ENCODE data around the gene CD9. TPM values are rescaled to one million over a fixed set of nuclear protein-coding genes. Genes with fewer than 3 reads are reported as not detected.
"Not testable (repeated sequence)": the region's sequence is repeated elsewhere in the genome, so short reads cannot be mapped to it uniquely, and the experiment has no call there.

Gene CD9
- total RNA-seq, 1 donor from 2014 or later, result 333 TPM

DNA sequence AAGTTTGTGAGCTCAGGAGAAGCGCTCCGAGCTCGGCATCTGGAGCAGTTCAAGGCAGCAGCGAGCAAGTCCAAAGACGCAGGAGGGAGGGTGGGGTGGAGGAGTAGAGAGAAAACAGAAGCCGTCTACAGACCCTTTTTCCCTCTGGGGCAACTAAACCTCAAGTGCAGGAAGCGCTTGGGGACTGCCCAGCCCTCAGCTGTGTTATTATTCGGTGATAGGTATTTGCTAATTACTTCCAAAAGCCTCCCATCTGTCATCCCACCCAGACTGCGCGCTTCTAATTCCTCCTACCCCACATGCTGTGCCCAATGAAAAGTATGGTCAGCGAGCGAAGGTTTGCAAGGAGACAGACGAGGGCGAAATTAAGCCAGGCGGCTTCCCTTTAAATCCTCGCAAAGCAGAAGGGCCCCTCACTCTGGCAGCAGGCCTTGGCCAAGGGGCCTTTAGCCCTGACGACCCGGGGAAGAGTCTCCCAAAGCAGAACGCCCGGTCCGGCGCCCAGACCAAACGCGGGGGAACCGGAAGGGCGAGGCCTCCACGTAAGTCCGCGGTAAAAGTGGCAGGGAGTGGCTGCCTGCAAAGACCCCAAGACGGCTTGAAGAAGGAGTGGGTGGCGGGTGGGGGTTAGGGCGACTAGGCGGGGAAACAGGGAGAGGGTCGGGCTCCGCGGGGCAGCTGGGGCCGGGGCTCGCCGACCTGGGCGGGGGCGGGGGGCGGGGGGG lies 507 bp upstream of the CD9 start:
- no peak for DNase-seq (ENCODE audit: low read depth)

- DNase-seq (ENCODE audit: low read depth), result peak; percentile 58
These were observed 1.0 kb downstream of the CD9 start for GRCh38 chr12:6201213-6201608.

GRCh38 chr12:6201826-6202225 lies 1.6 kb downstream of the CD9 start:
- no peak for DNase-seq (ENCODE audit: low read depth)

- no peak for DNase-seq (ENCODE audit: low read depth)
These were observed 2.1 kb downstream of the CD9 start for GRCh38 chr12:6202304-6202703.

GRCh38 chr12:6202846-6203245 lies 2.6 kb downstream of the CD9 start:
- DNase-seq (ENCODE audit: low read depth), result no peak

GRCh38 chr12:6203601-6204000 lies 3.4 kb downstream of the CD9 start:
- no peak for DNase-seq (ENCODE audit: low read depth)

DNA sequence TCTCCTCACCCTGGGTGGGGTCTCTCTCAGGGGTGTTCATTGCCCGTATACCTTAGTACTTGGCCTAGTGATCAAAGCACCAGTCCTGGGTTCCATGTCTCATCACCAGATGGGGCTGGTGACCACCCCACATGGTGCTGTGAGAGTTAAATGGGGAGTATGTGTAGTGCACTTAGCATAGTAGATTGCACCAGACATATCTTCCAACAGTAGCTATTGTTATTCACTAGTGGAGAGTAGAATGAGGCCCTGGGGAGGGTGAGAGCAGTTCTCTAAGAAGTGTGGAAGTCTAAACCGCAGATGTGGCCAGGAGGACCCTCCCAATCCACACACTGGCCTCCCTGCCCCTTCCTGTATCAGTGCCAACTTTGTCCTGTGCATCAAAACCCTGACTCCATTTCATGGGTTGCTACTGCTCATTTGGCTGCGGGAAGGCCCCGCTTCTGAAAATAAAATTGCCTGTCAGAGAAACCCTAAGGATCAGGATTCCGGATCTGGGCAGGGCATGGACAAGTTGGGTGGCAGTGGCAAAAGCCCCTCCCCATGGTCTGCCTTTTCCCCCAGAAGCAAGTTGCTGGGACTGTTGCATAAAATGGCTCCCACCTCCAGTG lies 4.4 kb downstream of the CD9 start:
- DNase-seq (ENCODE audit: low read depth), result no peak

- no peak for DNase-seq (ENCODE audit: low read depth)
These were observed 4.9 kb downstream of the CD9 start for GRCh38 chr12:6205144-6205539.

DNA sequence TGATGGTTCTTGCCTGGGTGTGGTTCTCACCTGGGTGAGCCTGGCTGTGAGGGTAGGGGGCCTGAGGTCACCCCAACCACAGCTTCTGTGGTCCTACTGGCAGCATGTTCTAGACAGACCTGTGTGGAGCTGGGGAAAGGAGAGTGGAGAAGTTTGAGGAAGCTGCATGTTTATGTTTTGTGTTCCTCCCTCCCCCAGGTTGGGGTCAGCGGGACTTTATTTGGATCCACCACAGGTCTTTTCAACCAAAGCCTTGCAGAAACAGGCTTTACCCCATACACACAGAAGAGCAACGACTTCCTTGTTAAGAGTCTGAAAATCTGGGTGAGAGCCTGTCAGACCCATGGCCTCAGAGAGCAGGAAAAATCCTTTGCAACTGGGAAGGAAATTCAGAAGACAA lies 5.6 kb downstream of the CD9 start:
- no peak for DNase-seq (ENCODE audit: low read depth)

DNA sequence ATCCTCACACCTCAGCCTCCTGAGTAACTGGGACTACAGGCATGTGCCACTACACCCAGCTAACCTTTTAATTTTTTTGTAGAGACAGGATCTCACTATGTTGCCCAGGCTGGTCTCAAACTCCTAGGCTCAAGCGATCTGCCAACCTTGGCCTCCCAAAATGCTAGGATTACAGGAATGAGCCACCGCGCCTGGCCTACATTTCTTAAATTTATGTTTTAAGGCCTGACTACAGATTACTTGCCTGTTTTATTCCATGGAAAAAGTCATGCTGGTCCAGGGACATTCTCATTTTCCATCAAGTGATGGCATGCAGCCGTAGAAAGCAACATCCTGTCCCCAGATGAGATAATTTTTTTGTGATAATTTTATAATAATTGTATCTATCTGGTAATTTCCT lies 6.1 kb downstream of the CD9 start:
- DNase-seq (ENCODE audit: low read depth), result no peak

DNA sequence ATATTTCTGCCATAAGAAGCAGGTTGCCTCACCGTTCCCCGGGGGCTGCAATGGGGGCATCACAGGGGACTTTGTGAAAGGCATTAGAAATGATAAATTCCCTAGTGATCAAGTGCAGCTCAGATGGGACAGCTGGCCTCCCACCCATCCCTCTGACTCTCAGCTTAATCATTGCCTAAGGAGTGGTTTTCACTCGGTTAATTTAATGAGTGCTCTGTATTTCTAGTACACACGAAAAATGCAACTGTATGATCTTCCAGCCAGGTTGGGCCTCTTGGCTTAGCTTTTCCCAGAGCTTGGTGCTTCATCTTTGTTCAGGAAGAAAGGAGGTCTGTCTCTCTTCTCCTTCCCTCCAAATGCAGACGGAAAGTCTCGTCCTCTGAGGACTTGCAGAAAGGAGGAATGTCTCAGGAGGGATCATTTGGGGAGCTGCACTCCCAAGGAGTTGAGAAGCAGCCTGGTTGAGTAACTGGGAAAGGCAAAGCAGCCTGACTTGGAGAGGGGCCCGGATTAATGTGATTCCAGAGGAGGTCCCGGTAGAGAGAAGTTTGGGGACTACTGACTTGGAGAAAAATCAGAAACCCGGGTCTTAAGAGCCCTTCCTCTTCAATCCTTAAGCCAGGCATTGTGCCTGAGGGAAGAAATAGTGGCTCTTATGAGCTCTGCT lies 7.2 kb downstream of the CD9 start:
- peak; percentile 87 for DNase-seq (ENCODE audit: low read depth)

DNA sequence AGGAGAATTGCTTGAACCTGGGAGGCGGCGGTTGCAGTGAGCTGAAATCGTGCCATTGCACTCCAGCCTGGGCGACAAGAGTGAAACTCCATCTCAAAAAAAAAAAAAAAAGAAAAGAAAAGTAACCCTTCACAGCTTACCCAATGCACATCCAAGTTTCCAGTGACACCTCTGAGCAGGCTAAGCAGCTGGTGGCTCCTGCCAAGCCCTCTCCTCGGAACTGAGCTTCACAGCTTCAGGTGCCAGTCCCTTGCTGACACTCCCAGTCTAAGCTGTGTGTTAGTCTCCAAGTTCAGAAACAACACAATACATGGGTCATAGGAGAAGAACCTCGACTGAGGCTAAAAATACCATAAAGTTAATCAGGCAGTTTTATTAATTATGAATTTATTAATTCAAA lies 7.9 kb downstream of the CD9 start:
- no peak for DNase-seq (ENCODE audit: low read depth)

GRCh38 chr12:6209428-6209827 lies 9.2 kb downstream of the CD9 start:
- not testable (repeated sequence) for DNase-seq (ENCODE audit: low read depth)

- no peak for DNase-seq (ENCODE audit: low read depth)
These were observed 11.2 kb downstream of the CD9 start for GRCh38 chr12:6211421-6211869.

- DNase-seq (ENCODE audit: low read depth), result peak; percentile 70
These were observed 11.9 kb downstream of the CD9 start for GRCh38 chr12:6212086-6212485.

DNA sequence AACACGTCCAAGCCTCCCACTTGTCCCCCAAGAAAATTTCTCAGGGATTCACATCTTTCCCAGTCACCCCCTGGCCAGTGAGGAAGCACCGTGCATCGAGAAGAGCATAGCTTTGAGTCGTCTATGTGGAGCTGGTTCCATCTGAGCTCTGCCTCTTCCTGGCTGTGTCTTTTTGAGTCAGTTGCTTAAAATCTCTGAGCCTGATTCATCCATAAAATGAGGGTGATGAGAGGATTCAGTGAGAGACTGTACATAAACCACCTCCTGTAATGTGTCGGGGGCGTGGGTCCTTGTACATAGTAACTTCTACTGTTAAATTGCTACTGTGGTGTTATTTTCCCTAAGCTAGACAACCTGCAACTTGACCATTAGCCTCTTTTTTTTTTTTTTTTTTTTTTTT lies 13.8 kb downstream of the CD9 start:
- DNase-seq (ENCODE audit: low read depth), result no peak

- no peak for DNase-seq (ENCODE audit: low read depth)
These were observed 14.4 kb downstream of the CD9 start for GRCh38 chr12:6214633-6215032.

GRCh38 chr12:6215120-6215807 lies 15.1 kb downstream of the CD9 start:
- DNase-seq (ENCODE audit: low read depth), result no peak

- DNase-seq (ENCODE audit: low read depth), result peak; percentile 100
These were observed 15.8 kb downstream of the CD9 start for GRCh38 chr12:6215932-6216494.

DNA sequence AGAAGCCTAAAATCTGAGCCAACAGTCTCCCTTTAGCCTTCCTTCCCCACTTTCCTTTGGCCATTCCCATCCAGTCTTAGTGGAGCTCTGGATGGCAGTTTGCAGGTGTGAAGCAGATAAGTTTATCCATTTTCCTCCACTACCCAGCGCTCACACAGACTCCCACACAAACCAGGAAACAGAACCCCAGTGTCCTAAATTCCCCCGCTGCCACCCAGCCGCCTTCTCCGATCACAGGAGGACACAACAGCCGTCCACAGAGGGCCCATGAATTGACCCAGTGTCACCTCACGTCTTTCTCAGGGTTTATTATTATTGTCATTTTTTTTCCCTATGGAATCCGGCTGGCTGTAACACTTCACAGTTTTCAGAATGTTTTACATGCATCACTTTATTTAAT lies 16.4 kb downstream of the CD9 start:
- DNase-seq (ENCODE audit: low read depth), result no peak

- peak; percentile 72 for DNase-seq (ENCODE audit: low read depth)
These were observed 18.2 kb downstream of the CD9 start for GRCh38 chr12:6218347-6218925.

- no peak for DNase-seq (ENCODE audit: low read depth)
These were observed 19.8 kb downstream of the CD9 start for GRCh38 chr12:6219980-6220379.

Measured in renal cortical epithelial cell (primary cell).